GM10266 (cell line): ENCODE data around the gene TF.

Source experiments
- DNase-seq: peaks from one replicate; pipeline ENCODE4 v3.0.0; 2012; ENCODE audit errors: extremely low spot score
- CTCF ChIP-seq: IDR thresholded peaks from 2 replicates; pipeline ENCODE4 v1.5.1; 2012; ENCODE audit warnings: mild to moderate bottlenecking, low read depth; ENCODE audit not compliant: control insufficient read depth, insufficient read depth; ENCODE audit errors: missing control alignments

Gene TF

GRCh38 chr3:133706033-133706432, 40.2 kb upstream of the TF start:
- no peak for DNase-seq
- no peak for TF ChIP-seq CTCF

GRCh38 chr3:133709139-133709750, 36.9 kb upstream of the TF start:
- no peak for DNase-seq
- TF ChIP-seq CTCF, result no peak

DNA sequence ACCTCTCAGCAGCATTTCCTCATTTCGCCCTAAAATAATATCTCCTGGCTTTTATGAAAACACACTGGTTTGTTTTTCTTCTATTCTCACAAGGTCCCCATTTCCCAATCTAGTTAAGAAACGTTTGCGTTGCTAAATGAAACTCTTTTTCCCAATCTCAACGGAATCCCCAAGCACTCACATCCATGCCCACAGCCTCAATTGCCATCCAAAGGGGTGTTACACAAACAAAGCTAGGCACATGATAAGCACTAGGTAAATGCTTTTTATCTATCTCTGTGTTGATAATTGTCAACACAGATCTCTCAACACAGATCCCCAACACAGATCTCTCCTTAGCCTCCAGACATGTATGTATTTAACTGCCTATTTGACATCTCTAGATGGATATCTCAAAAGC, 35.2 kb upstream of the TF start:
- no peak for DNase-seq
- TF ChIP-seq CTCF, result no peak

DNA sequence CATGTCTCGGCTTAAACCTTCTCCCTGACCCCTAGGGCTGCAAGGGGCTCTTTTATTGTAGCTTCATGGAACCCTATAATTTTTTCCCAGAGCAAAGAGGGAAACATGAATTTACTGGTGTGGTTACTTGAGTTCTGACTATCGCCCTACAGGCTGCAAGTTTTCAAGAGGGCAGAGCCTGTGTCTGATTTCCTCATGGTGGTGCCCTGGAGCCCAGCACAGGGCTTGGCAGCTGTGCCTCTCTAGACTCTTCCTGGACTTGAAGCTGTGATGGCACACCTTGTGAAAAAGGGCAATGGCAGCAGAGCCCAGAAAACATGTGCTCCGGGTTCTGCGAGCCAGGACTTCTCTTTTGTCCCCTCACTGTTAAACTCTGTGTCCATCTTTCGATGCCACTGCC, 34.2 kb upstream of the TF start:
- no peak for DNase-seq
- TF ChIP-seq CTCF, result no peak

DNA sequence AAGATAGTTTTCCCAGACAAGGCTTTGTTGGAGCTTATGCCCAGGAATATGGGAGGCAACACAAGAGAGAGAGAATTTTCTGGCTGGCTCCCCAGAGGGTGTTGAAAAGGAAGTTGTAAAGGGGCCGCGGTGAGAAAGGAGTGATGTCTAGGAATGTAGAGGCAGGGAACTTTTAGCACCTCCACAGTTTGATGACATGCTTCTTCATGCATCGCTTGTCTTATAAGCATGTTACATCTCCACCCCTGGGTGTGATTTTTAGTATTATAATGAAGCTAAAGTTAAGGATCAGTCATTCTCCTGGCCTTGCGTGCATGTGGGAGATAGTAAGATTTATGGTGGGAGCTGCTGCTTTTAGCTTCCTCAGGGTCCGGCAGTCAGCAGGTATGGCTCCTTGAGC, 32.8 kb upstream of the TF start:
- no peak for TF ChIP-seq CTCF
- DNase-seq, result no peak

- DNase-seq, result no peak
- TF ChIP-seq CTCF, result no peak
These were observed 28.8 kb upstream of the TF start for GRCh38 chr3:133717424-133717823.

DNA sequence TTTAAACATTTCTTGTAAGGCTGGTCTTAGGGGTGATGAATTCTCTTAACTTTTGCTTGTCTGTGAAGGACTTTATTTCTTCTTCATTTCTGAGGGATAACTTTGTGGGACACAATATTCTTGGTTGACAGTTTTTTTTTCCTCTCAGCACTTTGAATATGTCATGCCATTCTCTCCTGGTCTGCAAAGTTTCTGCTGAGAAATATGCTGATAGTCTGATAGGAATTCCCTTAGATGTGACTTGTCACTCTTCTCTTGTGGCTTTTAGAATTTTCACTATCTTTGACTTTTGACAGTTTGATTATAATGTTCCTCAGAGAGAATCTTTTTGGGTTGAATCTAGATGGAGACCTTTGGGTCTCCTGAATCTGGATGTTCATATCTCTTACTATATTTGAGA, 23.3 kb upstream of the TF start:
- TF ChIP-seq CTCF, result no peak
- no peak for DNase-seq
